Ascending aorta (tissue), 2 donors: ENCODE results near the gene VWF. TPM values are rescaled to one million over a fixed set of nuclear protein-coding genes. Genes with fewer than 3 reads are reported as not detected.

Source experiments
- DNase-seq, 2 donors: peaks; one replicate each; pipeline ENCODE4 v3.0.0-alpha.2; 2019; ENCODE audit warnings: low spot score in 2 of 2
- H3K27ac ChIP-seq, 2 donors: fragments of 200-600 bp; sonication (generic); one replicate each; pipeline ENCODE4 v1.5.1; 2016 to 2017; ENCODE audit warnings: mild to moderate bottlenecking in 1 of 2
- H3K27me3 ChIP-seq: fragments of 200-600 bp; sonication (generic); one replicate; pipeline ENCODE4 v1.5.1; 2017
- H3K36me3 ChIP-seq, 2 donors: fragments of 200-600 bp; sonication (generic); one replicate each; pipeline ENCODE4 v1.5.1; 2016
- H3K4me1 ChIP-seq, 2 donors: fragments of 200-600 bp; sonication (generic); one replicate each; pipeline ENCODE4 v1.5.1; 2016 to 2017; ENCODE audit warnings: mild to moderate bottlenecking in 1 of 2
- H3K4me3 ChIP-seq, 2 donors: fragments of 200-600 bp; sonication (generic); one replicate each; pipeline ENCODE4 v1.5.1; 2016 to 2017; ENCODE audit warnings: mild to moderate bottlenecking in 1 of 2
- H3K9me3 ChIP-seq, 2 donors: fragments of 200-600 bp; sonication (generic); one replicate each; pipeline ENCODE4 v1.5.1; 2016
- CTCF ChIP-seq, 3 experiments: fragments of 200-600 bp in 2 of 3; fragments of 450-650 bp in 1 of 3; sonication (generic) in 2 of 3; IDR thresholded peaks; one replicate each; pipeline ENCODE4 v1.5.1; 2016 to 2019; ENCODE audit warnings: antibody characterized with exemption in 3 of 3, mild to moderate bottlenecking in 1 of 3, moderate library complexity in 1 of 3
- intact Hi-C: fragments of 100-400 bp; cut with DNase I; formaldehyde crosslinking; loops from one replicate; pipeline ENCODE4 v1.15.1; 2023
- total RNA-seq: library from RNA; depleted of rRNA; stranded (reverse); fragments of >200 nt; gene quantifications from one replicate; pipeline ENCODE4 v1.1.0, GENCODE V29; 2016

The VWF gene
- total RNA-seq, 1 donor from 2014 or later = 1,026 TPM

GRCh38 chr12:6052206-6052939 is 72.1 kb downstream of the VWF start:
- peaks cover 0 to 31% of the 10 kb centered on the region in 2 donors for H3K4me1 ChIP-seq
- H3K9me3 ChIP-seq = no peaks in the 10 kb centered on the region
- DNase-seq = no peak
- intact Hi-C loops = no loop called here
- no peak for TF ChIP-seq CTCF (IDR thresholded peaks at IDR 0.05)
- H3K27ac ChIP-seq = no peak overlapping the region
- H3K36me3 ChIP-seq = no peaks in the 10 kb centered on the region
- no peaks in the 10 kb centered on the region for H3K27me3 ChIP-seq
- no peak overlapping the region for H3K4me3 ChIP-seq

GRCh38 chr12:6049992-6050391 is 74.5 kb downstream of the VWF start:
- peaks cover 0 to 31% of the 10 kb centered on the region in 2 donors for H3K4me1 ChIP-seq
- H3K36me3 ChIP-seq = no peaks in the 10 kb centered on the region
- H3K9me3 ChIP-seq = no peaks in the 10 kb centered on the region
- peak overlapping the region; percentile 21 to 61 for H3K27ac ChIP-seq
- no peaks in the 10 kb centered on the region for H3K27me3 ChIP-seq
- TF ChIP-seq CTCF (IDR thresholded peaks at IDR 0.05) = no peak
- H3K4me3 ChIP-seq = no peak overlapping the region
- intact Hi-C loops = no loop called here
- no peak for DNase-seq

GRCh38 chr12:6049587-6049986 is 74.9 kb downstream of the VWF start:
- H3K27ac ChIP-seq = peak overlapping the region; percentile 61
- H3K36me3 ChIP-seq = no peaks in the 10 kb centered on the region
- H3K27me3 ChIP-seq = no peaks in the 10 kb centered on the region
- no peaks in the 10 kb centered on the region for H3K9me3 ChIP-seq
- intact Hi-C loops = no loop called here
- peaks cover 0 to 31% of the 10 kb centered on the region in 2 donors for H3K4me1 ChIP-seq
- no peak for TF ChIP-seq CTCF (IDR thresholded peaks at IDR 0.05)
- DNase-seq = no peak
- no peak overlapping the region for H3K4me3 ChIP-seq

GRCh38 chr12:6047249-6048237 is 76.9 kb downstream of the VWF start:
- H3K4me3 ChIP-seq = no peak overlapping the region
- intact Hi-C loops = no loop called here
- H3K4me1 ChIP-seq = peaks cover 0 to 17% of the 10 kb centered on the region in 2 donors
- DNase-seq = no peak
- no peaks in the 10 kb centered on the region for H3K27me3 ChIP-seq
- TF ChIP-seq CTCF (IDR thresholded peaks at IDR 0.05) = no peak
- no peaks in the 10 kb centered on the region for H3K9me3 ChIP-seq
- H3K27ac ChIP-seq = no peak overlapping the region
- no peaks in the 10 kb centered on the region for H3K36me3 ChIP-seq

GRCh38 chr12:6046511-6047180 is 77.8 kb downstream of the VWF start:
- Histone ChIP-seq H3K4me3 (no peak overlapping the region), H3K4me1 (peaks cover 0 to 14% of the 10 kb centered on the region in 2 donors), H3K27ac (no peak overlapping the region), H3K36me3 (no peaks in the 10 kb centered on the region), H3K27me3 (no peaks in the 10 kb centered on the region), H3K9me3 (no peaks in the 10 kb centered on the region)
- intact Hi-C loops = no loop called here
- DNase-seq = no peak
- TF ChIP-seq CTCF (IDR thresholded peaks at IDR 0.05) = no peak
